ENCODE measurements around the gene CLTCL1. TPM values are rescaled to one million over a fixed set of nuclear protein-coding genes. Genes with fewer than 3 reads are reported as not detected.

Gene CLTCL1
- total and polyA plus RNA-seq, 2 experiments from 2014 or later: 6.6 to 15.1 TPM

- Mint-ChIP-seq H3K4me1 (no peaks in the 10 kb centered on the region), H3K36me3 (ENCODE audit: low read depth) (no peaks in the 10 kb centered on the region), H3K27me3 (ENCODE audit: insufficient read depth, low read depth, poor library complexity) (no peaks in the 10 kb centered on the region), H3K27ac (no peak overlapping the region), H3K9me3 (no peaks in the 10 kb centered on the region), H3K4me3 (no peak overlapping the region)
- Histone ChIP-seq H3K4me1 (ENCODE audit: insufficient read depth) (no peaks in the 10 kb centered on the region), H3K27ac (ENCODE audit: low read depth) (no peak overlapping the region), H2AFZ (no peak overlapping the region), H3K79me2 (replicated peaks; ENCODE audit: insufficient read depth) (no peaks in the 10 kb centered on the region), H4K20me1 (replicated peaks; ENCODE audit: insufficient read depth) (0 out of 2 replicates have a peak, but pooled peaks cover 4% of the 10 kb centered on the region), H3F3A (replicated peaks; ENCODE audit: low read depth) (no peaks in the 10 kb centered on the region), H3K4me2 (no peak overlapping the region), H3K9me2 (ENCODE audit: insufficient read depth) (no peaks in the 10 kb centered on the region), H3K36me3 (ENCODE audit: insufficient read depth) (no peaks in the 10 kb centered on the region), H3K27me3 (ENCODE audit: insufficient read depth) (no peaks in the 10 kb centered on the region), H3K4me3 (no peak overlapping the region)
- ATAC-seq (no peak), DNase-seq (ENCODE audit: low spot score) (no peak)
- TF ChIP-seq, protein P1, sequence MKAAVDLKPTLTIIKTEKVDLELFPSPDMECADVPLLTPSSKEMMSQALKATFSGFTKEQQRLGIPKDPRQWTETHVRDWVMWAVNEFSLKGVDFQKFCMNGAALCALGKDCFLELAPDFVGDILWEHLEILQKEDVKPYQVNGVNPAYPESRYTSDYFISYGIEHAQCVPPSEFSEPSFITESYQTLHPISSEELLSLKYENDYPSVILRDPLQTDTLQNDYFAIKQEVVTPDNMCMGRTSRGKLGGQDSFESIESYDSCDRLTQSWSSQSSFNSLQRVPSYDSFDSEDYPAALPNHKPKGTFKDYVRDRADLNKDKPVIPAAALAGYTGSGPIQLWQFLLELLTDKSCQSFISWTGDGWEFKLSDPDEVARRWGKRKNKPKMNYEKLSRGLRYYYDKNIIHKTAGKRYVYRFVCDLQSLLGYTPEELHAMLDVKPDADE (IDR thresholded peaks at IDR 0.05): no peak
- TF ChIP-seq CREB1 (CRISPR knock-in tag; IDR thresholded peaks at IDR 0.05; ENCODE audit: low read depth) (no peak), NANOG (IDR thresholded peaks at IDR 0.05; ENCODE audit: borderline replicate concordance) (no peak), EZH2 (IDR thresholded peaks at IDR 0.05; ENCODE audit: low read depth, unreplicated experiment) (no peak), ZNF114 (CRISPR knock-in tag; IDR thresholded peaks at IDR 0.05) (no peak), ZNF331 (CRISPR knock-in tag; IDR thresholded peaks at IDR 0.05; ENCODE audit: low read depth) (no peak), CTCF (conservative IDR thresholded peaks at IDR 0.05; ENCODE audit: low read depth in 2 of 2) (no peak), ZNF462 (CRISPR knock-in tag; IDR thresholded peaks at IDR 0.05) (no peak), EZH2phosphoT487 (IDR thresholded peaks at IDR 0.05; ENCODE audit: unreplicated experiment) (no peak), JUNB (IDR thresholded peaks at IDR 0.05; ENCODE audit: unreplicated experiment) (no peak), POLR2AphosphoS5 (IDR thresholded peaks at IDR 0.05; ENCODE audit: low read depth) (no peak)
- TF ChIP-seq, protein P2, sequence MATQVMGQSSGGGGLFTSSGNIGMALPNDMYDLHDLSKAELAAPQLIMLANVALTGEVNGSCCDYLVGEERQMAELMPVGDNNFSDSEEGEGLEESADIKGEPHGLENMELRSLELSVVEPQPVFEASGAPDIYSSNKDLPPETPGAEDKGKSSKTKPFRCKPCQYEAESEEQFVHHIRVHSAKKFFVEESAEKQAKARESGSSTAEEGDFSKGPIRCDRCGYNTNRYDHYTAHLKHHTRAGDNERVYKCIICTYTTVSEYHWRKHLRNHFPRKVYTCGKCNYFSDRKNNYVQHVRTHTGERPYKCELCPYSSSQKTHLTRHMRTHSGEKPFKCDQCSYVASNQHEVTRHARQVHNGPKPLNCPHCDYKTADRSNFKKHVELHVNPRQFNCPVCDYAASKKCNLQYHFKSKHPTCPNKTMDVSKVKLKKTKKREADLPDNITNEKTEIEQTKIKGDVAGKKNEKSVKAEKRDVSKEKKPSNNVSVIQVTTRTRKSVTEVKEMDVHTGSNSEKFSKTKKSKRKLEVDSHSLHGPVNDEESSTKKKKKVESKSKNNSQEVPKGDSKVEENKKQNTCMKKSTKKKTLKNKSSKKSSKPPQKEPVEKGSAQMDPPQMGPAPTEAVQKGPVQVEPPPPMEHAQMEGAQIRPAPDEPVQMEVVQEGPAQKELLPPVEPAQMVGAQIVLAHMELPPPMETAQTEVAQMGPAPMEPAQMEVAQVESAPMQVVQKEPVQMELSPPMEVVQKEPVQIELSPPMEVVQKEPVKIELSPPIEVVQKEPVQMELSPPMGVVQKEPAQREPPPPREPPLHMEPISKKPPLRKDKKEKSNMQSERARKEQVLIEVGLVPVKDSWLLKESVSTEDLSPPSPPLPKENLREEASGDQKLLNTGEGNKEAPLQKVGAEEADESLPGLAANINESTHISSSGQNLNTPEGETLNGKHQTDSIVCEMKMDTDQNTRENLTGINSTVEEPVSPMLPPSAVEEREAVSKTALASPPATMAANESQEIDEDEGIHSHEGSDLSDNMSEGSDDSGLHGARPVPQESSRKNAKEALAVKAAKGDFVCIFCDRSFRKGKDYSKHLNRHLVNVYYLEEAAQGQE (IDR thresholded peaks at IDR 0.05; ENCODE audit: unreplicated experiment): no peak
These were observed 12.3 kb upstream of the CLTCL1 start for GRCh38 chr22:19303785-19304184.

Measured in GM23338 (cell line).